Tibial nerve (tissue), 4 donors: ENCODE results near the gene GABRA5.

Source experiments
- EP300 ChIP-seq, 2 donors: sonication (generic); formaldehyde crosslinking; IDR thresholded peaks; one replicate each; pipeline ENCODE4 v1.6.1; 2017; ENCODE audit warnings: antibody characterized with exemption in 2 of 2, mild to moderate bottlenecking in 1 of 2
- POLR2A ChIP-seq, 2 donors: fragments of 450-650 bp; IDR thresholded peaks; one replicate each; pipeline ENCODE4 v1.6.1; 2017; ENCODE audit warnings: antibody characterized with exemption in 2 of 2, mild to moderate bottlenecking in 2 of 2, moderate library complexity in 2 of 2
- TF ChIP-seq, protein P1 (sequence below), 5 experiments: fragments of 200-600 bp in 3 of 5; fragments of 450-650 bp in 2 of 5; sonication (generic) in 3 of 5; IDR thresholded peaks; one replicate each; pipeline ENCODE4 v1.5.1; 2016 to 2019; ENCODE audit warnings: antibody characterized with exemption in 5 of 5, mild to moderate bottlenecking in 3 of 5, moderate library complexity in 2 of 5

DNA sequence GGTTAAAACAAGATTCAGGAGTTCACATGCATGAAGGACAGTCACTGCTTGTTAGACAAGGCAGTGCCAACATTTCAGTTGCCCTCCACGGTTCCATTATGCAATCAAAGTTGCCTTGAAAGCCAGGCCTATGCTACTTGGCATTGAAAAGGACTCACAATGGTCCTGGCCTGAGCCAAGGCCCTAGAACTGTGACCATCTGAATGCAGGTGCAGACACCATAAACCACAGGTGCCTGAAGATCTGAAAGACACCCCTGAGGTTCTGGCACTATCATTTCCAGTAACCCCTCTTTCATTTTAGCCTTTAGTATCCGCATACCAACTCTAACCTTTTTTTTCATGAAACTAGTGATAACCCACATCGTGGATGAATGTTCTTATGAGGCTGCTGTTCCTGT is 2.8 kb downstream of the GABRA5 start:
- TF ChIP-seq, protein P1, sequence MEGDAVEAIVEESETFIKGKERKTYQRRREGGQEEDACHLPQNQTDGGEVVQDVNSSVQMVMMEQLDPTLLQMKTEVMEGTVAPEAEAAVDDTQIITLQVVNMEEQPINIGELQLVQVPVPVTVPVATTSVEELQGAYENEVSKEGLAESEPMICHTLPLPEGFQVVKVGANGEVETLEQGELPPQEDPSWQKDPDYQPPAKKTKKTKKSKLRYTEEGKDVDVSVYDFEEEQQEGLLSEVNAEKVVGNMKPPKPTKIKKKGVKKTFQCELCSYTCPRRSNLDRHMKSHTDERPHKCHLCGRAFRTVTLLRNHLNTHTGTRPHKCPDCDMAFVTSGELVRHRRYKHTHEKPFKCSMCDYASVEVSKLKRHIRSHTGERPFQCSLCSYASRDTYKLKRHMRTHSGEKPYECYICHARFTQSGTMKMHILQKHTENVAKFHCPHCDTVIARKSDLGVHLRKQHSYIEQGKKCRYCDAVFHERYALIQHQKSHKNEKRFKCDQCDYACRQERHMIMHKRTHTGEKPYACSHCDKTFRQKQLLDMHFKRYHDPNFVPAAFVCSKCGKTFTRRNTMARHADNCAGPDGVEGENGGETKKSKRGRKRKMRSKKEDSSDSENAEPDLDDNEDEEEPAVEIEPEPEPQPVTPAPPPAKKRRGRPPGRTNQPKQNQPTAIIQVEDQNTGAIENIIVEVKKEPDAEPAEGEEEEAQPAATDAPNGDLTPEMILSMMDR (IDR thresholded peaks at IDR 0.05): no peak
- TF ChIP-seq POLR2A (IDR thresholded peaks at IDR 0.05): no peak
- no peak for TF ChIP-seq EP300 (IDR thresholded peaks at IDR 0.05)
